ENCODE results near the gene TIMM17B. TPM values are rescaled to one million over a fixed set of nuclear protein-coding genes. Genes with fewer than 3 reads are reported as not detected.
A peak's percentile ranks its signal among the peaks of the same experiment; 100 is the strongest.

TIMM17B gene
- total RNA-seq, 2 experiments from 2014 or later: 83.8 to 86.6 TPM

DNA sequence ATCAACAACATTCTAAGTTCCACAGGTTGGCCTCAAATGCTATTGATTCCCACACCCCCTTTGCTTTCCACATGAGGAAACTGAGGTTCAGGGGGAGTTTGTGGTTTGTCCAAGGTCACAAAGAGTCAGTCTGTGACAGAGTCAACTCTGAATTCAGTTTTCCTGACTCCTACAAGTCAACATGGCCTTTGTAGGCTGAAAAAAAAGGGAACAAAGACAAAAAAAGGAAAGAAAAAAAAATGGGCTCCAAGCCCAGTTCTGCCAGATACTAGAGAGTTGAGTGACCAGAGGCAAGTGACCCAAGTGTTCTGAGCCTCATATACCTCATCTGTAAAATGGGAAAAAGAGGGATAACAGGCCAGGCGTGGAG is 37.7 kb upstream of the TIMM17B start:
- H3K4me3 Mint-ChIP-seq: peak overlapping the region; percentile 68
- no peaks in the 10 kb centered on the region for H3K9me3 Mint-ChIP-seq
- H3K36me3 Mint-ChIP-seq: peaks cover 39% of the 10 kb centered on the region
- no peaks in the 10 kb centered on the region for H3K27me3 Mint-ChIP-seq
- H3K27ac Mint-ChIP-seq: peak overlapping the region; percentile 97
- no peak for DNase-seq
- peaks cover 67% of the 10 kb centered on the region for H3K4me1 Mint-ChIP-seq (ENCODE audit: low read depth)
- POLR2A ChIA-PET: interaction anchor here (1.0 to 13.3 kb wide), 4 partner anchors 8 to 37 kb away, joined by 4 to 286 read pairs (median 64); partner anchors contain the start of genes PIM2, PQBP1, SLC35A2 and TIMM17B
- CTCF ChIA-PET: no interaction called here
- intact Hi-C loops (cut with micrococcal nuclease): no loop called here

DNA sequence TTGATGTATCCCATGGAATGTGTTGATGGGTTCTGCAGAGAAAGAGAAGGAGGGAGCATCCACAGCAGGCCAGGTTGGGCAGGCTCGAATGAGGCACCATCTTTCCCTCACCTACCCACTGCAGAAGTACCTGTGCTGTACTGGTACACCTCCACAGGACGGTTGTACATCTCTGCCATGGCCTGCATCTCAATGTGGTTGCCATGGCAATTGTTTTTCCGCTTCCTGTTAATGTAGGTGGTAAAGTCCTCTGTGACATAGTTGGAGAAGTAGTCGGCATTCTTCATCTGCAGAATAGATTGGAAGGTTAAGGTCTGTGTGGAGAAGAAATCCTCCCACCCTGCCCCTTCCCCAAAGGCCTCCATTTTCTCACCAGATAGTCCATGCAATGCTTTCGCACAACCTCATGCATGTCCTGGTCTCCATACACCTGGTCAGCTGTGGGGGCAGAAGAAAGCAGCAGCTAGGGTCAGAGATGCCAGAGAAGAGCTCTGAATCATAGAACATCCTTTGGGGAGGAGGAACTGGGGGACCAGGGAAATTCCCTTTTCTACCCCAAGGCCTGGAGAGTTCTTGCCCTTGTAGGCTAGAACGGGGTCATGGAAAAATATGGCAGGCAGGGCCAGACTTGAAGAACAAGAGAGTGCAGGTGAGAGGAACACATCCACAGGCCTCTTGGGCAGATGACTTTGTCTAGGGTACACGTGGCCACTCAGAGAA is 37.2 kb upstream of the TIMM17B start:
- Mint-ChIP-seq H3K27me3 (no peaks in the 10 kb centered on the region), H3K27ac (peak overlapping the region; percentile 97), H3K9me3 (no peaks in the 10 kb centered on the region), H3K4me1 (ENCODE audit: low read depth) (peaks cover 64% of the 10 kb centered on the region), H3K36me3 (peaks cover 39% of the 10 kb centered on the region), H3K4me3 (peak overlapping the region; percentile 68)
- ChIA-PET CTCF (no interaction called here), POLR2A (interaction anchor here (1.0 to 13.3 kb wide), 4 partner anchors 9 to 37 kb away, joined by 4 to 286 read pairs (median 64); partner anchors contain the start of genes PIM2, PQBP1, SLC35A2 and TIMM17B)
- intact Hi-C loops (cut with micrococcal nuclease): no loop called here
- peak; percentile 58 for DNase-seq

- Mint-ChIP-seq H3K36me3 (peaks cover 39% of the 10 kb centered on the region), H3K4me1 (ENCODE audit: low read depth) (peaks cover 55% of the 10 kb centered on the region), H3K27ac (peak overlapping the region; percentile 97), H3K27me3 (no peaks in the 10 kb centered on the region), H3K9me3 (no peaks in the 10 kb centered on the region), H3K4me3 (peak overlapping the region; percentile 68)
- peak; percentile 72 for DNase-seq
- CTCF ChIA-PET: no interaction called here
- intact Hi-C loops (cut with micrococcal nuclease): no loop called here
- POLR2A ChIA-PET: interaction anchor here (1.6 to 13.3 kb wide), 2 partner anchors 15 to 36 kb away, joined by 5 to 286 read pairs; partner anchors contain the start of genes PIM2, PQBP1 and TIMM17B
Observed at GRCh38 chrX:48933757-48934156, 36.2 kb upstream of the TIMM17B start.

DNA sequence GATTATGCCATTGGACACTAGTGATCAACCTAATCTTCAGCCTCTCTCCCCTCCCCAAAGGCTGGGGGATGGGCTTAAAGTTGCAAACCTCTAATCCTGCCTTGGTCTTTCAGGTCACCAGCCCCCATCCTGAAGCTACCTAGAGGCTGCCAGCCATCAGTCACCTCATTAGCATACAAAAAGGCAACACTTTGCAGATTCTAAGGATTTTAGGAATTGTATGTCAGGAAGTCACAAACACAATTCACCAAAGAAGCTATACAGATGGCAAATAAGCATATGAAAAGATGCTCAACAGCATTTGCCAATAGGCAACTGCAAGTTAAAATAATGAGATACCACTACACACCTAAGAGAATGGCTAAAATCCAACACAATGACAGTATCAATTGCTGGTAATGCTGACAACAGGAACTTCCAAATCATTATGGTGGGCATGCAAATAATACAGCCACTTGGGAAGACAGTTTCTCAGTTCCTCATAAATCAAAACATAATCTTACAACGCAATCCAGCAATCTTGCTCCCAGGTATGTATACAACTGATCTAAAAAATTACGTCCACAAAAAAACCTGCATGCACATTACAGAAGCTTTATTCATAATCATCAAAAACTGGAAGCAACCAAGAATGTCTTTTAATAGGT is 30.3 kb upstream of the TIMM17B start:
- Mint-ChIP-seq H3K4me3 (no peak overlapping the region), H3K27me3 (no peaks in the 10 kb centered on the region), H3K9me3 (no peaks in the 10 kb centered on the region), H3K36me3 (peaks cover 31% of the 10 kb centered on the region), H3K27ac (peak overlapping the region; percentile 45), H3K4me1 (ENCODE audit: low read depth) (peaks cover 33% of the 10 kb centered on the region)
- ChIA-PET POLR2A (interaction anchor here (1.0 to 4.2 kb wide), 3 partner anchors 8 to 11 kb away, joined by 3 to 13 read pairs (median 4); partner anchors contain the start of gene PIM2), CTCF (interaction anchor here (0.8 to 1.1 kb wide), 2 partner anchors 10 to 17 kb away, joined by 3 read pairs; no protein-coding TSS in a partner anchor)
- no peak for DNase-seq
- intact Hi-C loops (cut with micrococcal nuclease): no loop called here

DNA sequence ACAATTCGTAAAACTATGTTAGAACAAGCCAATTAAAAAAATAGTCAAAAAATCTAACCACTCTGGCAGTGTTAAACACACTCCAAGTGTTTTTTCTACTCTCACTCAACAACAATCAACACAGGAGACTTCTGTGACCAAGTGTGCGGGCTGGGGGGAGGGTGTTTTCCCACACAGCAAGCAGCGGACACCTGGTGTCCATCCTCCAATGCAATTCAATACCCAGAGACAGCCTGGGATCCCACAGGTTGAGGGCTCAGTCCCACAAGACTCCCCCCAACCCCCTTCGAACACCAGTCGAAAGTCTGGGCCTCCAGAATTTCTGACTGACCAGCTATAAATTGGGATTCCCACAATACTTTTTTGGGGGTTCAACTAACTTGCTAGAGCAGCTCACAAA is 29.6 kb upstream of the TIMM17B start:
- Mint-ChIP-seq H3K4me3 (no peak overlapping the region), H3K36me3 (peaks cover 31% of the 10 kb centered on the region), H3K9me3 (no peaks in the 10 kb centered on the region), H3K27me3 (no peaks in the 10 kb centered on the region), H3K4me1 (ENCODE audit: low read depth) (peaks cover 34% of the 10 kb centered on the region), H3K27ac (no peak overlapping the region)
- intact Hi-C loops (cut with micrococcal nuclease): no loop called here
- CTCF ChIA-PET: interaction anchor here (0.8 to 1.1 kb wide), 2 partner anchors 10 to 18 kb away, joined by 3 read pairs; no protein-coding TSS in a partner anchor
- no peak for DNase-seq
- POLR2A ChIA-PET: interaction anchor here (1.0 to 4.2 kb wide), 3 partner anchors 7 to 12 kb away, joined by 3 to 13 read pairs (median 4); partner anchors contain the start of gene PIM2

GRCh38 chrX:48924270-48924669 is 26.7 kb upstream of the TIMM17B start:
- intact Hi-C loops (cut with micrococcal nuclease): no loop called here
- H3K4me1 Mint-ChIP-seq (ENCODE audit: low read depth): peaks cover 48% of the 10 kb centered on the region
- no peaks in the 10 kb centered on the region for H3K27me3 Mint-ChIP-seq
- POLR2A ChIA-PET: no interaction called here
- no peaks in the 10 kb centered on the region for H3K9me3 Mint-ChIP-seq
- CTCF ChIA-PET: interaction anchor here (2.0 kb wide), 1 partner anchor 22 kb away, joined by 6 read pairs; no protein-coding TSS in a partner anchor
- peaks cover 41% of the 10 kb centered on the region for H3K36me3 Mint-ChIP-seq
- no peak overlapping the region for H3K4me3 Mint-ChIP-seq
- peak overlapping the region; percentile 87 for H3K27ac Mint-ChIP-seq
- peak; percentile 16 for DNase-seq

- Mint-ChIP-seq H3K9me3 (no peaks in the 10 kb centered on the region), H3K4me1 (ENCODE audit: low read depth) (peaks cover 48% of the 10 kb centered on the region), H3K27me3 (no peaks in the 10 kb centered on the region), H3K4me3 (no peak overlapping the region), H3K36me3 (peaks cover 44% of the 10 kb centered on the region), H3K27ac (peak overlapping the region; percentile 87)
- intact Hi-C loops (cut with micrococcal nuclease): no loop called here
- no peak for DNase-seq
- CTCF ChIA-PET: interaction anchor here (2.0 kb wide), 1 partner anchor 23 kb away, joined by 6 read pairs; no protein-coding TSS in a partner anchor
- POLR2A ChIA-PET: no interaction called here
Observed at GRCh38 chrX:48923771-48924170, 26.2 kb upstream of the TIMM17B start.

DNA sequence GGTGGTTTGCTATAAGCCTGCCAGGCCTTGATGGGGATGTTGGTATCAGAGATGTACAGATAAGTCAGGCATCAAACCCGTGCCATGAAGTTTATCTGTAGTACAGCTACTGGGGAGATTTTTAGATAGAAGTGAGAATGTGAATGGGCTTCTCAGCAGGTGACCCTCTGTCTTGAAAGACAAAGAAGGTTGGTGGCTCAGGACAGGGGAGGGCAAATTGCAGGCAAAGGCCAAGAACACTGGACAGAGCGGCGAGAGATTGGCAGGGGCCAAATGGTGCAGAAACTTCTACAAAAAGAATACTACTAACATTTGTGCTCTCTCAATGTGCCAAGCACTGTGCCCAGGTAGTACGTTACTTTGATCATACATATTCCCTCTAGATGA is 23.1 kb upstream of the TIMM17B start:
- peak overlapping the region; percentile 99 for H3K27ac Mint-ChIP-seq
- peaks cover 68% of the 10 kb centered on the region for H3K36me3 Mint-ChIP-seq
- ChIA-PET CTCF (interaction anchor here (1.1 to 1.8 kb wide), 2 partner anchors 17 to 18 kb away, joined by 3 to 5 read pairs; no protein-coding TSS in a partner anchor), POLR2A (interaction anchor here (1.4 to 8.8 kb wide), 3 partner anchors 8 to 18 kb away, joined by 8 to 286 read pairs (median 13); no protein-coding TSS in a partner anchor)
- no peak for DNase-seq
- H3K4me1 Mint-ChIP-seq (ENCODE audit: low read depth): peaks cover 40% of the 10 kb centered on the region
- H3K9me3 Mint-ChIP-seq: no peaks in the 10 kb centered on the region
- peak overlapping the region; percentile 98 for H3K4me3 Mint-ChIP-seq
- H3K27me3 Mint-ChIP-seq: peaks cover 4% of the 10 kb centered on the region
- intact Hi-C loops (cut with micrococcal nuclease): no loop called here

DNA sequence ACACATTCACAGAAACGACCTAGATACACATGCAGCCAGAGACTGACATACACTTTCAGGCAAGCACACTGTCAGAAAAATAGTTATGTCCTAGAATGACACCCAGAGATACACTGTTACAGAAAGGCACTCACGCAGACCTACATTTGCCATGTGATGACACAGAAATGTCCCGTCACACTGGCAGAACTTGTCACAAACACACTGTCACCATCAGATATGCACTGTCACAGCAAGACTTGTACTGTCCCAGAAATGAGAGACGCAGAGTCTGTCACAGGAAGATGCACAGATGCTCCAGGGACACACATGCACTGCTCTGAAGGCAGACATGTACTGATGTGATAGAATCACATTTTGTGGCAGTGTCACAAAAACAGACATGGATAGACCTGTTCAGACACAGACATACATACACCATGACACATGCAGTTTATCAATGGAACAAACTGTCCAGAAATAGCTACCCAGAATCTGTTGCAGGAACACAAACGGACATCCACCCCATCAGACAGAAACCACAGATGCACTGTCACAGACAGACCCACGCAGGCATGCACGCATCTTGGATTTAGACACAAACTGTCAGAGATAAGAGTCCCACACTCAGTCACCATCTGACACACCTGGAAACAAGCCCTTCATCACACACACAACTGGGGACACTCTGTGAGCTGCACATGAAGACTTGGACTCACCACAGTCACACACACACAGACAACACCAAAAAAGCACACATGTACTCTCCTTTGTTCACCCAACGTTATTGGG is 22.6 kb upstream of the TIMM17B start:
- intact Hi-C loops (cut with micrococcal nuclease): loop anchor here (1.0 to 10.0 kb wide), 8 partner anchors 17 to 381 kb away; partner anchors contain the start of genes HDAC6, PQBP1, TBC1D25 and TFE3
- CTCF ChIA-PET: interaction anchor here (1.0 to 1.8 kb wide), 5 partner anchors 17 to 26 kb away, joined by 3 to 6 read pairs (median 5); no protein-coding TSS in a partner anchor
- no peaks in the 10 kb centered on the region for H3K9me3 Mint-ChIP-seq
- peak overlapping the region; percentile 98 for H3K4me3 Mint-ChIP-seq
- H3K4me1 Mint-ChIP-seq (ENCODE audit: low read depth): peaks cover 35% of the 10 kb centered on the region
- peaks cover 69% of the 10 kb centered on the region for H3K36me3 Mint-ChIP-seq
- DNase-seq: peak; percentile 68
- peak overlapping the region; percentile 99 for H3K27ac Mint-ChIP-seq
- peaks cover 4% of the 10 kb centered on the region for H3K27me3 Mint-ChIP-seq
- POLR2A ChIA-PET: interaction anchor here (0.9 to 8.8 kb wide), 7 partner anchors 8 to 38 kb away, joined by 3 to 286 read pairs (median 5); no protein-coding TSS in a partner anchor

DNA sequence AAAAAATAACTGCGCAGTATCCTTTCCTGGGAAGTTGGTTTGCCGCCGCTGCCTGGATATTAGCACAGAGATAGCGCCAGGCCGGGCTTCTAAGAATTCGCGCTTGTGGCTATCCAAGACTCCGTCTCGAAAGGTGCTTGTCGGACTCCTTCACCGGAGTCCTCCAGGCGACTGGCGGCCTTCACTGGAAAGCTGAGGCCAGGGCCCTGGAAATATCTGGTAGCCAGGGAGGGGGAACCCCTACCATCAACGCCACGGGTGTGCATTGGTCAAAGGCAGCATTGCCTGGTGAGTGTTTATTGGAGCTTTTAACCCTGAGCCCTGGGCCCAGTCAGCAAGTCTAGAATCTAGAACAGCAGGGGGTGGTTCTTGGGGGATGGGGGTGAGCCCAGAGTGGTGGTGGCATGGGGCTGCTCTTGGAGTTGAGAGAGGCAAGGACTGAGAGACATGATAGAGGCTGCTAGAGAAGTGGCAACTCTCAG is 21.8 kb upstream of the TIMM17B start:
- peaks cover 74% of the 10 kb centered on the region for H3K36me3 Mint-ChIP-seq
- peaks cover 40% of the 10 kb centered on the region for H3K4me1 Mint-ChIP-seq (ENCODE audit: low read depth)
- DNase-seq: peak; percentile 75
- H3K4me3 Mint-ChIP-seq: peak overlapping the region; percentile 98
- H3K27me3 Mint-ChIP-seq: peaks cover 4% of the 10 kb centered on the region
- peak overlapping the region; percentile 99 for H3K27ac Mint-ChIP-seq
- ChIA-PET CTCF (interaction anchor here (0.6 to 1.6 kb wide), 4 partner anchors 18 to 27 kb away, joined by 3 to 6 read pairs (median 6); no protein-coding TSS in a partner anchor), POLR2A (interaction anchor here (0.6 to 8.8 kb wide), 7 partner anchors 9 to 321 kb away, joined by 3 to 286 read pairs (median 5); no protein-coding TSS in a partner anchor)
- H3K9me3 Mint-ChIP-seq: no peaks in the 10 kb centered on the region
- intact Hi-C loops (cut with micrococcal nuclease): loop anchor here (1.0 to 10.0 kb wide), 8 partner anchors 18 to 380 kb away; partner anchors contain the start of genes HDAC6, PQBP1, TBC1D25 and TFE3

All from activated CD4-positive, alpha-beta memory T cell treated with anti-CD3 and anti-CD28 coated beads for 36 hours (primary cell).